ENCODE results near the gene NUS1.
"Not testable (repeated sequence)": the region's sequence is repeated elsewhere in the genome, so short reads cannot be mapped to it uniquely, and the experiment has no call there.

Gene NUS1

DNA sequence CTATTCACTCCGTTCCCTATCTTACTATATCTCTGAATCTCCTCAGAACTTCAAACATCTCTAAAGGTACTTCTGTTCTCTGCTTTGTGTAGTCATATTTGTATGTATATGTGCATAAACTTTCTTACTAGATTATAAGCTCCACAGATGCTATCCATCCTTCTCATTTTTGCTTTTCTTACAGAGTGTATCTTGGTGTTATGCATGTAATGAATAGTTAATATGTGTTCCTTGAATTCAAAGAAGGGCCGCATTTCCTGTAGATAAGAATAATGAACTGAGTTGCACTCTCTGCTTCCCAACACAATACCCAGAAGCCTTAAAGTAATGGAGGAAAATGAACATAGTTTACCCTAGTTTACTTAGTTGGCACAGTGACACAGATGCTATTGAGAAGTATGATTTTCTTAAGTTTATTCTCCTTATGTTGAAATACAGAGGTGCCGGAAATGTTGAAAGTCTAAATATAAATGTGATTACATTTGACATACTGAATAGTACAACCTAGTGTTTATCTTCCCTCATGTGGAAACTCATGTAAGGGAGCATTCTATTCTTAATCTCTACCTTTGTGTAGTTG, 6.0 kb downstream of the NUS1 start:
- peaks cover 7% of the 10 kb centered on the region for H3K4me1 ChIP-seq (ENCODE audit: insufficient read depth, low read length)
- H3K9me3 ChIP-seq (ENCODE audit: control insufficient read depth, insufficient read depth, low read length), result no peaks in the 10 kb centered on the region
- H3K36me3 ChIP-seq (ENCODE audit: insufficient read depth, low read length), result no peaks in the 10 kb centered on the region
- no peak overlapping the region for H3K9ac ChIP-seq (ENCODE audit: low read depth, low read length)

DNA sequence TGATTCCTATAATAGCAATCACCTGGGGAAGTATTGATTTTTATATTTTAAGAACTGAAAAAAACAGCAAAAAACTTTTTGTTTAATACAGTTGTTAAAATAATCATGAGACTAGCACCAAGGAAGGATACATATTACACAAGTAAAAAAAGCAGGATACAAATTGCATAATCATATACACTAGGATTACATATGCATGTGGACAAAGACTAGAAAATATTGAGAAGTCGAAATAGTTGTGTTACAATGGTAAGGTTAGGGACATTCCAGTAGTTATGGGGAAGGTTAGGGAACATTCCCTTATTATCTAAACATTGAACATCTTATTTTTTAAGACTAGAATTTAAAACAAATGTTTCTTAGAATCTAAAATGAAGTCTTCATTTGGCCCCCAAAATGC, 9.5 kb downstream of the NUS1 start:
- Histone ChIP-seq H3K4me1 (ENCODE audit: insufficient read depth, low read length) (no peaks in the 10 kb centered on the region), H3K9ac (ENCODE audit: low read depth, low read length) (no peak overlapping the region), H3K9me3 (ENCODE audit: control insufficient read depth, insufficient read depth, low read length) (no peaks in the 10 kb centered on the region), H3K36me3 (ENCODE audit: insufficient read depth, low read length) (no peaks in the 10 kb centered on the region)

- Histone ChIP-seq H3K36me3 (ENCODE audit: insufficient read depth, low read length) (no peaks in the 10 kb centered on the region), H3K4me1 (ENCODE audit: insufficient read depth, low read length) (no peaks in the 10 kb centered on the region), H3K9me3 (ENCODE audit: control insufficient read depth, insufficient read depth, low read length) (no peaks in the 10 kb centered on the region; the same call in 1 of the 2 replicates), H3K9ac (ENCODE audit: low read depth, low read length) (no peak overlapping the region)
Observed at GRCh38 chr6:117685359-117685758, 10.1 kb downstream of the NUS1 start.

DNA sequence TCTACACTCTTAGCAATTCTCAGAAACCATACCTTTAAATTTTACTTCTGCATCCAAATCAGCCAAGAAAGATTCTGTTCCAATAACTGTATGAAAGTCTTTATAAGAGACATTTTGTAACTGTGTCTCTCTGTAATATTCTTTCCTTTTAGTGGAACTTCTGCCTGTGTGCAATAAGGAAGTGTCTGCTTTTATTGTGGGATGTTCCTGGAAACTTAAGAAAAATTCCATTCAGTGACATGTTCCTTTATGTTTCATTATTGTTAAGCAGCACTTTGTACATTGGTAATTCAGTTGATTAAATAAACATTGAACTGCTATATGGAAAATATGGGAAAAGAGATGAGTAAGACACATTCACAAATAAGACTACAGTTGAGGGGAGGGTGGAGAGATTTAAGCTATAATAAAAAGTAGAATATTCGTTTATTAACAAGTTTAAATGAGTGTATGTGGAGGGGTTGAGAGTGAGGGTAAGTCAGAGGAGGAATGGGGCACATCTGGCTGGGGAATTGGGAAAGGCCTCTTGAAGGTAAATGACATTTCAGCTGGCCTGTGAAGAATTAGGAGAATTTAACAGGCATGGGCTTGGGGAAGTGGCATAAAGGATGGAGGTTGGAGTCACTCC, 11.9 kb downstream of the NUS1 start:
- no peaks in the 10 kb centered on the region for H3K4me1 ChIP-seq (ENCODE audit: insufficient read depth, low read length)

DNA sequence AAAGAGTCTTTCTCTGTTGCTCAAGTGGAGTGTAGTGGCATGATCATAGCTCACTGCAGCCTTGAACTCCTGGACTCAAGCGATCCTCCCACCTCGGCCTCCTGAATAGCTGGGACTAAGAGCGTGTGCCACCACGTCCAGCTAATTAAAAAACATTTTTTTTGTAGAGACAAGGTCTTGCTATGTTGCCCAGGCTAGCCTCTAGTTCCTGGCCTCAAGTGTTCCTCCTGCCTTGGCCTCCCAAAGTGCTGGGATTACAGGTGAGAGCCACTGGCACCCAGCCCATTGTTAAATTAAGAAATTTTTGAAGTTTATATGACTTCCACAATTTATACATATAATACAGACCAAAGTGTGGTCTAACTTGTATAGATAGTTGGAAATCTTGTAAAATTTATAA, 14.3 kb downstream of the NUS1 start:
- H3K9ac ChIP-seq (ENCODE audit: low read depth, low read length); H3K36me3 ChIP-seq (ENCODE audit: insufficient read depth, low read length); H3K4me1 ChIP-seq (ENCODE audit: insufficient read depth, low read length); H3K9me3 ChIP-seq (ENCODE audit: control insufficient read depth, insufficient read depth, low read length): not testable (repeated sequence)

More for the DNA sequence above, 11.9 kb downstream of the NUS1 start:
- no peaks in the 10 kb centered on the region; the same call in 1 of the 2 replicates for H3K9me3 ChIP-seq (ENCODE audit: control insufficient read depth, insufficient read depth, low read length)
- no peaks in the 10 kb centered on the region for H3K36me3 ChIP-seq (ENCODE audit: insufficient read depth, low read length)
- no peak overlapping the region for H3K9ac ChIP-seq (ENCODE audit: low read depth, low read length)

GRCh38 chr6:117706504-117706903, 31.2 kb downstream of the NUS1 start:
- Histone ChIP-seq H3K36me3 (ENCODE audit: insufficient read depth, low read length) (peaks cover 4% of the 10 kb centered on the region), H3K4me1 (ENCODE audit: insufficient read depth, low read length) (no peaks in the 10 kb centered on the region), H3K9me3 (ENCODE audit: control insufficient read depth, insufficient read depth, low read length) (peaks cover 2% of the 10 kb centered on the region; the same call in 1 of the 2 replicates), H3K9ac (ENCODE audit: low read depth, low read length) (no peak overlapping the region)

GRCh38 chr6:117706936-117707509, 31.8 kb downstream of the NUS1 start:
- not testable (repeated sequence) for H3K9ac ChIP-seq (ENCODE audit: low read depth, low read length); H3K4me1 ChIP-seq (ENCODE audit: insufficient read depth, low read length); H3K36me3 ChIP-seq (ENCODE audit: insufficient read depth, low read length); H3K9me3 ChIP-seq (ENCODE audit: control insufficient read depth, insufficient read depth, low read length)

GRCh38 chr6:117711369-117711768, 36.1 kb downstream of the NUS1 start:
- Histone ChIP-seq H3K4me1 (ENCODE audit: insufficient read depth, low read length) (no peaks in the 10 kb centered on the region), H3K9me3 (ENCODE audit: control insufficient read depth, insufficient read depth, low read length) (peaks cover 3% of the 10 kb centered on the region; the same call in 1 of the 2 replicates), H3K36me3 (ENCODE audit: insufficient read depth, low read length) (no peaks in the 10 kb centered on the region; the same call in 1 of the 2 replicates), H3K9ac (ENCODE audit: low read depth, low read length) (no peak overlapping the region)

- H3K9me3 ChIP-seq (ENCODE audit: control insufficient read depth, insufficient read depth, low read length), result peaks cover 7% of the 10 kb centered on the region; the same call in 1 of the 2 replicates
- H3K4me1 ChIP-seq (ENCODE audit: insufficient read depth, low read length), result no peaks in the 10 kb centered on the region
- no peak overlapping the region for H3K9ac ChIP-seq (ENCODE audit: low read depth, low read length)
- H3K36me3 ChIP-seq (ENCODE audit: insufficient read depth, low read length), result no peaks in the 10 kb centered on the region
Observed at GRCh38 chr6:117718895-117719294, 43.6 kb downstream of the NUS1 start.

GRCh38 chr6:117721520-117721919, 46.3 kb downstream of the NUS1 start:
- H3K4me1 ChIP-seq (ENCODE audit: insufficient read depth, low read length); H3K9ac ChIP-seq (ENCODE audit: low read depth, low read length); H3K9me3 ChIP-seq (ENCODE audit: control insufficient read depth, insufficient read depth, low read length); H3K36me3 ChIP-seq (ENCODE audit: insufficient read depth, low read length): not testable (repeated sequence)

DNA sequence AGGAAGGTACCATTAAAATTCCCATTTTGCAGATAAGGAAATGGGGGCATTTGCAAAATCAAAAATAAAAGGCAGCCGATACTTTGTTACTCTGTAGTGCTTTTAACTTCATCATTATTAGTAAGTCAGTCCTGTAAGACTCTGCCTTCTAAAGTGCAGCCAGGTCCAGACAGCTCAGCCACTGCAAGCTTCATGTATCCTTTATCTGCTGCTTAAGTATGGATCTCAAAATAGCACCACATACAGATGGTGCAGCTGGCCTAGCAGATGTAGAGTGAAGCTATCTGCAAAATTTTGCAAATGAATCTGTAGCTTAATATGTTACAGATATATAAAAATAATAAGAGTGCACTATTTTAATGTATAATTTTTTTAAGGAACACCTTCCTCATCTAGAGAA, 53.4 kb downstream of the NUS1 start:
- Histone ChIP-seq H3K4me1 (ENCODE audit: insufficient read depth, low read length) (no peaks in the 10 kb centered on the region), H3K9me3 (ENCODE audit: control insufficient read depth, insufficient read depth, low read length) (no peaks in the 10 kb centered on the region), H3K9ac (ENCODE audit: low read depth, low read length) (no peak overlapping the region), H3K36me3 (ENCODE audit: insufficient read depth, low read length) (no peaks in the 10 kb centered on the region)

GRCh38 chr6:117729613-117730012, 54.3 kb downstream of the NUS1 start:
- H3K9ac ChIP-seq (ENCODE audit: low read depth, low read length), result no peak overlapping the region
- no peaks in the 10 kb centered on the region; the same call in 1 of the 2 replicates for H3K9me3 ChIP-seq (ENCODE audit: control insufficient read depth, insufficient read depth, low read length)
- no peaks in the 10 kb centered on the region for H3K4me1 ChIP-seq (ENCODE audit: insufficient read depth, low read length)
- H3K36me3 ChIP-seq (ENCODE audit: insufficient read depth, low read length), result no peaks in the 10 kb centered on the region

DNA sequence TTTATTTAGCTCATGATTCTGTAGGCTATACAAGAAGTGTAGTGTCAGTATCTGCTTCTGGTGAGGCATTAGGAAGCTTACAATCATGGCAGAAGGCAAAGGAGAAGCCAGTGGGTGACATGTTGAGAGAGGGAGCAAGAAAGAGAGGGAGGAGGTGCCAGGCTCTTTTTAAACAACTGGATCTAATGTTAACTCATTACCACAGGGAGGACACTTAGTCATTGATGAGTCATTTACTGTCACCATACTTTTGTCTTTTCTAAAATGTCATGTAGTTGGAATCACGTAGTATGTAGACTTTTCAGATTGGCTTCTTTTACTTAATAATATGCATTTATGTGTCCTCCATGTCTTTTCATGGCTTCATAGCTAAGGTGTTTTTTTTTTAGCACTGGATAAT, 58.1 kb downstream of the NUS1 start:
- H3K4me1 ChIP-seq (ENCODE audit: insufficient read depth, low read length), result no peaks in the 10 kb centered on the region
- H3K9ac ChIP-seq (ENCODE audit: low read depth, low read length), result no peak overlapping the region
- peaks cover 2% of the 10 kb centered on the region; the same call in 1 of the 2 replicates for H3K9me3 ChIP-seq (ENCODE audit: control insufficient read depth, insufficient read depth, low read length)

GRCh38 chr6:117739869-117740268, 64.6 kb downstream of the NUS1 start:
- no peaks in the 10 kb centered on the region for H3K4me1 ChIP-seq (ENCODE audit: insufficient read depth, low read length)
- H3K9ac ChIP-seq (ENCODE audit: low read depth, low read length), result no peak overlapping the region
- no peaks in the 10 kb centered on the region for H3K36me3 ChIP-seq (ENCODE audit: insufficient read depth, low read length)
- 0 out of 2 replicates have a peak, but pooled peaks cover 2% of the 10 kb centered on the region for H3K9me3 ChIP-seq (ENCODE audit: control insufficient read depth, insufficient read depth, low read length)

More for the DNA sequence above, 58.1 kb downstream of the NUS1 start:
- no peaks in the 10 kb centered on the region for H3K36me3 ChIP-seq (ENCODE audit: insufficient read depth, low read length)

DNA sequence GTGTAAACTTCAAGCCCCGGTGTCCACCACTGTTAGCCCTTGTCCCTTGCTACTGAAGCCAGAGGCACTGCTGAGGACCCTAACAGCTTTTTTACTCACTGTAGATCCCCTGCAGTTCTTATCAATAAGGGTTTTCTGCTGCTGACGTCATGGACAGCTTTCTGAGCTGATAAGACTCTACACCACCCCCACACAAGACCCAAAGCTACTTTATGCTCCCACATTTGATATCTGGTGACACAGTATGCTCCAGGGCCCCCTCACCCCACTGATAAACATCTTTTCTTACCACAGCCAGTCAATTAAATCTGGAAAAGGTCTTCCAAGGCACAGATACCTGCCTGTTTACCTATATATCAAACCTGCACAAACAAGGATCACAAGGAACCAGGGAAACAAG, 65.3 kb downstream of the NUS1 start:
- Histone ChIP-seq H3K36me3 (ENCODE audit: insufficient read depth, low read length) (no peaks in the 10 kb centered on the region), H3K9me3 (ENCODE audit: control insufficient read depth, insufficient read depth, low read length) (0 out of 2 replicates have a peak, but pooled peaks cover 2% of the 10 kb centered on the region), H3K9ac (ENCODE audit: low read depth, low read length) (no peak overlapping the region), H3K4me1 (ENCODE audit: insufficient read depth, low read length) (no peaks in the 10 kb centered on the region)
